Measurements from ENCODE around the gene SCRN1.

SCRN1 gene

GRCh38 chr7:29919790-29920189 lies 69.8 kb downstream of the SCRN1 start:
- Histone ChIP-seq H3K4me3 (ENCODE audit: low read length in 2 of 2) (no peak overlapping the region), H3K36me3 (replicated peaks in 1 of 2; ENCODE audit: control insufficient read depth in 2 of 2, insufficient read depth in 2 of 2, low read length in 2 of 2) (peaks cover 10 to 66% of the 10 kb centered on the region in 2 donors)
- WGBS, 2 donors (ENCODE audit: extremely low coverage in 2 of 2, insufficient read length in 2 of 2, insufficient replicate concordance in 1 of 2), result no CpG with 5 or more reads among the region's 5 CpGs

GRCh38 chr7:29918850-29919249 lies 70.8 kb downstream of the SCRN1 start:
- Histone ChIP-seq H3K4me3 (ENCODE audit: low read length in 2 of 2) (no peak overlapping the region), H3K27me3 (ENCODE audit: control insufficient read depth in 3 of 3, insufficient read depth in 3 of 3, low read depth in 1 of 3, low read length in 3 of 3) (no peaks in the 10 kb centered on the region), H2BK15ac (ENCODE audit: low read length) (no peak overlapping the region), H3K18ac (ENCODE audit: low read length) (no peak overlapping the region), H2BK5ac (ENCODE audit: low read length) (no peak overlapping the region), H3K9ac (ENCODE audit: low read depth, low read length, poor library complexity) (no peak overlapping the region), H4K91ac (ENCODE audit: low read depth, low read length, poor library complexity) (no peak overlapping the region), H2AFZ (ENCODE audit: low read length) (no peak overlapping the region), H3K23ac (ENCODE audit: low read depth, low read length, poor library complexity) (no peak overlapping the region), H2BK12ac (ENCODE audit: low read length) (no peak overlapping the region), H3K27ac (replicated peaks; ENCODE audit: low read length) (no peak overlapping the region), H3K4me1 (ENCODE audit: control insufficient read depth in 2 of 2, insufficient read depth in 1 of 2, low read depth in 1 of 2, low read length in 2 of 2) (no peaks in the 10 kb centered on the region), H3K36me3 (replicated peaks in 1 of 2; ENCODE audit: control insufficient read depth in 2 of 2, insufficient read depth in 2 of 2, low read length in 2 of 2) (peaks cover 10 to 56% of the 10 kb centered on the region in 2 donors), H3K4me2 (ENCODE audit: insufficient read depth, low read length, poor library complexity, severe bottlenecking) (no peak overlapping the region), H2AK5ac (ENCODE audit: low read depth, low read length) (no peak overlapping the region), H3K4ac (ENCODE audit: low read length) (no peak overlapping the region), H4K8ac (ENCODE audit: low read depth, low read length) (no peak overlapping the region), H2BK120ac (ENCODE audit: low read depth, low read length) (no peak overlapping the region), H3K79me1 (ENCODE audit: low read depth, low read length) (no peaks in the 10 kb centered on the region), H3K9me3 (replicated peaks in 1 of 2; ENCODE audit: control insufficient read depth in 2 of 2, insufficient read depth in 1 of 2, low read depth in 1 of 2, low read length in 2 of 2) (no peaks in the 10 kb centered on the region), H3K14ac (ENCODE audit: low read length) (no peak overlapping the region)
- no peak for DNase-seq (ENCODE audit: low spot score)
- WGBS, 2 donors (ENCODE audit: extremely low coverage in 2 of 2, insufficient read length in 2 of 2, insufficient replicate concordance in 1 of 2), result no CpG with 5 or more reads among the region's 4 CpGs

More at GRCh38 chr7:29919790-29920189, 69.8 kb downstream of the SCRN1 start:
- Histone ChIP-seq H3K18ac (ENCODE audit: low read length) (no peak overlapping the region), H3K4me2 (ENCODE audit: insufficient read depth, low read length, poor library complexity, severe bottlenecking) (no peak overlapping the region), H2BK120ac (ENCODE audit: low read depth, low read length) (no peak overlapping the region), H2AK5ac (ENCODE audit: low read depth, low read length) (no peak overlapping the region), H2BK12ac (ENCODE audit: low read length) (no peak overlapping the region), H3K79me1 (ENCODE audit: low read depth, low read length) (no peaks in the 10 kb centered on the region), H2BK5ac (ENCODE audit: low read length) (no peak overlapping the region), H3K14ac (ENCODE audit: low read length) (no peak overlapping the region), H3K9me3 (replicated peaks in 1 of 2; ENCODE audit: control insufficient read depth in 2 of 2, insufficient read depth in 1 of 2, low read depth in 1 of 2, low read length in 2 of 2) (no peaks in the 10 kb centered on the region), H3K27me3 (ENCODE audit: control insufficient read depth in 3 of 3, insufficient read depth in 3 of 3, low read depth in 1 of 3, low read length in 3 of 3) (no peaks in the 10 kb centered on the region), H3K23ac (ENCODE audit: low read depth, low read length, poor library complexity) (no peak overlapping the region), H4K8ac (ENCODE audit: low read depth, low read length) (no peak overlapping the region), H4K91ac (ENCODE audit: low read depth, low read length, poor library complexity) (no peak overlapping the region), H3K27ac (replicated peaks; ENCODE audit: low read length) (no peak overlapping the region), H2AFZ (ENCODE audit: low read length) (no peak overlapping the region), H2BK15ac (ENCODE audit: low read length) (no peak overlapping the region), H3K4me1 (ENCODE audit: control insufficient read depth in 2 of 2, insufficient read depth in 1 of 2, low read depth in 1 of 2, low read length in 2 of 2) (no peaks in the 10 kb centered on the region), H3K4ac (ENCODE audit: low read length) (no peak overlapping the region), H3K9ac (ENCODE audit: low read depth, low read length, poor library complexity) (no peak overlapping the region)
- no peak for DNase-seq (ENCODE audit: low spot score)

GRCh38 chr7:29917641-29918040 lies 72.0 kb downstream of the SCRN1 start:
- no peak overlapping the region for H2BK120ac ChIP-seq (ENCODE audit: low read depth, low read length)
- H2BK5ac ChIP-seq (ENCODE audit: low read length), result no peak overlapping the region
- H3K4me3 ChIP-seq (ENCODE audit: low read length in 2 of 2), result no peak overlapping the region
- no peak overlapping the region for H2AK5ac ChIP-seq (ENCODE audit: low read depth, low read length)
- H3K18ac ChIP-seq (ENCODE audit: low read length), result no peak overlapping the region
- H3K27me3 ChIP-seq (ENCODE audit: control insufficient read depth in 3 of 3, insufficient read depth in 3 of 3, low read depth in 1 of 3, low read length in 3 of 3), result no peaks in the 10 kb centered on the region
- no peak overlapping the region for H3K27ac ChIP-seq (replicated peaks; ENCODE audit: low read length)
- no peak overlapping the region for H4K91ac ChIP-seq (ENCODE audit: low read depth, low read length, poor library complexity)
- no peak overlapping the region for H2BK12ac ChIP-seq (ENCODE audit: low read length)
- H3K36me3 ChIP-seq (replicated peaks in 1 of 2; ENCODE audit: control insufficient read depth in 2 of 2, insufficient read depth in 2 of 2, low read length in 2 of 2), result peaks cover 8 to 44% of the 10 kb centered on the region in 2 donors
- no peak overlapping the region for H2AFZ ChIP-seq (ENCODE audit: low read length)
- H3K4me2 ChIP-seq (ENCODE audit: insufficient read depth, low read length, poor library complexity, severe bottlenecking), result no peak overlapping the region
- no peak overlapping the region for H3K9ac ChIP-seq (ENCODE audit: low read depth, low read length, poor library complexity)
- no peak for DNase-seq (ENCODE audit: low spot score)
- no peak overlapping the region for H3K23ac ChIP-seq (ENCODE audit: low read depth, low read length, poor library complexity)
- no peaks in the 10 kb centered on the region for H3K4me1 ChIP-seq (ENCODE audit: control insufficient read depth in 2 of 2, insufficient read depth in 1 of 2, low read depth in 1 of 2, low read length in 2 of 2)
- H3K14ac ChIP-seq (ENCODE audit: low read length), result no peak overlapping the region
- no peak overlapping the region for H4K8ac ChIP-seq (ENCODE audit: low read depth, low read length)
- no peak overlapping the region for H2BK15ac ChIP-seq (ENCODE audit: low read length)
- no peak overlapping the region for H3K4ac ChIP-seq (ENCODE audit: low read length)
- no peaks in the 10 kb centered on the region for H3K79me1 ChIP-seq (ENCODE audit: low read depth, low read length)
- no peaks in the 10 kb centered on the region for H3K9me3 ChIP-seq (replicated peaks in 1 of 2; ENCODE audit: control insufficient read depth in 2 of 2, insufficient read depth in 1 of 2, low read depth in 1 of 2, low read length in 2 of 2)
- no CpG with 5 or more reads among the region's 4 CpGs for WGBS, 2 donors (ENCODE audit: extremely low coverage in 2 of 2, insufficient read length in 2 of 2, insufficient replicate concordance in 1 of 2)

GRCh38 chr7:29915481-29916215 lies 74.0 kb downstream of the SCRN1 start:
- no peaks in the 10 kb centered on the region for H3K27me3 ChIP-seq (ENCODE audit: control insufficient read depth in 3 of 3, insufficient read depth in 3 of 3, low read depth in 1 of 3, low read length in 3 of 3)
- no peak overlapping the region for H3K4ac ChIP-seq (ENCODE audit: low read length)
- no peak overlapping the region for H3K18ac ChIP-seq (ENCODE audit: low read length)
- no peak overlapping the region for H2BK12ac ChIP-seq (ENCODE audit: low read length)
- H4K91ac ChIP-seq (ENCODE audit: low read depth, low read length, poor library complexity), result no peak overlapping the region
- no peak overlapping the region for H3K14ac ChIP-seq (ENCODE audit: low read length)
- no peak overlapping the region for H2BK15ac ChIP-seq (ENCODE audit: low read length)
- no peak overlapping the region for H3K23ac ChIP-seq (ENCODE audit: low read depth, low read length, poor library complexity)
- H3K79me1 ChIP-seq (ENCODE audit: low read depth, low read length), result no peaks in the 10 kb centered on the region
- no peak overlapping the region for H3K9ac ChIP-seq (ENCODE audit: low read depth, low read length, poor library complexity)
- H3K4me2 ChIP-seq (ENCODE audit: insufficient read depth, low read length, poor library complexity, severe bottlenecking), result no peak overlapping the region
- no peak overlapping the region for H2AFZ ChIP-seq (ENCODE audit: low read length)
- no peak overlapping the region for H2BK120ac ChIP-seq (ENCODE audit: low read depth, low read length)
- no peaks in the 10 kb centered on the region for H3K4me1 ChIP-seq (ENCODE audit: control insufficient read depth in 2 of 2, insufficient read depth in 1 of 2, low read depth in 1 of 2, low read length in 2 of 2)
- H3K4me3 ChIP-seq (ENCODE audit: low read length in 2 of 2), result no peak overlapping the region
- no peak overlapping the region for H3K27ac ChIP-seq (replicated peaks; ENCODE audit: low read length)
- no peaks in the 10 kb centered on the region for H3K9me3 ChIP-seq (replicated peaks in 1 of 2; ENCODE audit: control insufficient read depth in 2 of 2, insufficient read depth in 1 of 2, low read depth in 1 of 2, low read length in 2 of 2)
- whole genome bisulfite sequencing, 2 donors (ENCODE audit: extremely low coverage in 2 of 2, insufficient read length in 2 of 2, insufficient replicate concordance in 1 of 2), result no CpG with 5 or more reads among the region's 7 CpGs
- no peak overlapping the region for H2AK5ac ChIP-seq (ENCODE audit: low read depth, low read length)
- no peak overlapping the region for H2BK5ac ChIP-seq (ENCODE audit: low read length)
- peaks cover 2 to 26% of the 10 kb centered on the region in 2 donors for H3K36me3 ChIP-seq (replicated peaks in 1 of 2; ENCODE audit: control insufficient read depth in 2 of 2, insufficient read depth in 2 of 2, low read length in 2 of 2)
- no peak overlapping the region for H4K8ac ChIP-seq (ENCODE audit: low read depth, low read length)
- DNase-seq (ENCODE audit: low spot score), result no peak

Data from neuronal stem cell (in vitro differentiated cells).